Fibroblast of lung (primary cell): ENCODE data around the gene PLEKHA4.

ENCODE experiments used
- CTCF ChIP-seq, 2 donors: IDR thresholded peaks in 1 of 2; conservative IDR thresholded peaks in 1 of 2; 1 replicate in 1 of 2; 2 replicates in 1 of 2; pipeline ENCODE4 v1.5.1; 2011 to 2012; ENCODE audit warnings: low read length in 2 of 2, control low read depth in 1 of 2, inconsistent platforms in 1 of 2, low read depth in 1 of 2, mild to moderate bottlenecking in 1 of 2
- EZH2 ChIP-seq: IDR thresholded peaks from 2 replicates; pipeline ENCODE4 v1.5.1; 2012; ENCODE audit warnings: low read length, control low read depth, mild to moderate bottlenecking; ENCODE audit errors: missing control alignments

- TF ChIP-seq EZH2 (no peak), CTCF (conservative IDR thresholded peaks at IDR 0.05 in 1 of 2, IDR thresholded peaks at IDR 0.05 in 1 of 2; ENCODE audit: low read depth in 1 of 2, low read length in 2 of 2) (no peak)
Observed at GRCh38 chr19:48841571-48841970, 26.8 kb downstream of the PLEKHA4 start.
